HG02852 (cell line): ENCODE results near the gene NCAPH2.

Source experiments
- ATAC-seq: cut with Tn5 transposase; IDR thresholded peaks from one replicate; pipeline ENCODE4 v1.9.1; 2021; ENCODE audit warnings: mild to moderate bottlenecking, moderate library complexity; ENCODE audit not compliant: unreplicated experiment

The NCAPH2 gene

GRCh38 chr22:50488886-50489285 is 19.1 kb upstream of the NCAPH2 start:
- no peak for ATAC-seq

- no peak for ATAC-seq
Observed at GRCh38 chr22:50489363-50490243, 18.4 kb upstream of the NCAPH2 start.

GRCh38 chr22:50490531-50491308 is 17.3 kb upstream of the NCAPH2 start:
- ATAC-seq = no peak

GRCh38 chr22:50497093-50497492 is 10.9 kb upstream of the NCAPH2 start:
- no peak for ATAC-seq

GRCh38 chr22:50498322-50498890 is 9.6 kb upstream of the NCAPH2 start:
- no peak for ATAC-seq

- no peak for ATAC-seq
Observed at GRCh38 chr22:50500452-50500851, 7.6 kb upstream of the NCAPH2 start.

GRCh38 chr22:50502096-50502495 is 5.9 kb upstream of the NCAPH2 start:
- no peak for ATAC-seq

GRCh38 chr22:50502628-50503474 is 5.2 kb upstream of the NCAPH2 start:
- no peak for ATAC-seq

GRCh38 chr22:50503475-50504145 is 4.4 kb upstream of the NCAPH2 start:
- ATAC-seq = no peak

GRCh38 chr22:50504369-50505211 is 3.4 kb upstream of the NCAPH2 start:
- ATAC-seq = no peak

GRCh38 chr22:50505276-50505775 is 2.7 kb upstream of the NCAPH2 start:
- ATAC-seq = no peak

GRCh38 chr22:50505776-50506610 is 2.0 kb upstream of the NCAPH2 start:
- no peak for ATAC-seq

- no peak for ATAC-seq
Observed at GRCh38 chr22:50506611-50507420, 1.2 kb upstream of the NCAPH2 start.

- ATAC-seq = peak; percentile 60
Observed at GRCh38 chr22:50507421-50507990, 518 bp upstream of the NCAPH2 start, which contains the start of gene LMF2. Gene LMF2, minus strand, starts transcription at chr22:50507702. Its CDS starts 27 bp downstream, at chr22:50507675.

GRCh38 chr22:50508897-50509296 is 873 bp downstream of the NCAPH2 start:
- no peak for ATAC-seq

- ATAC-seq = no peak
Observed at GRCh38 chr22:50513175-50513574, 5.2 kb downstream of the NCAPH2 start.

GRCh38 chr22:50516068-50516467 is 8.0 kb downstream of the NCAPH2 start:
- ATAC-seq = no peak
